ENCODE data around the gene FAAP20.

DNA sequence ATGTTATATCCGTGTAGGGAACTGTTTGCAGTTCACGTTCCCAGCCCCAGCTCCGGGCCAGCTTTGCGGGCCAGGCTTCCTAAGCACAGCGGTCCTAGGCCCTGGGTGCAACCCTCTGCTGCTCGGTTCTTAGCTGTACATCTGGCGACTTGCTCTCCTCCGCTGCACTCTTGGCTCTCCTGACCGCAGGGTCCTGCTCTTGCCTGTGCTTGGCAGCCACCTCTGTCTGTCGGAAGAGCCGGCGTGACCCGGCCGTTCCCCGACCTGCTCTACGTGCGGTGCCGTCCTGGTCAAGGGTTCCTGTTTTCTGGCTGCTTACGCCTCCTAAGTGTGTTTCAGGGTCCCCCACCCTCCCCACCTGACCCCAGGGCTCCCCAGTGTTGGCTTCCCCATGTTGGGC lies 36.7 kb downstream of the FAAP20 start:
- TF ChIP-seq POLR2AphosphoS2 (conservative IDR thresholded peaks at IDR 0.05; ENCODE audit: low read length) (no peak), CEBPB (IDR thresholded peaks at IDR 0.05) (no peak), CTCF (IDR thresholded peaks at IDR 0.05) (no peak)
